Hematopoietic multipotent progenitor cell treated with erythropoietin and hydrocortisone succinate and interleukin-3 and kit ligand, for 4 days (in vitro differentiated cells): ENCODE results near the gene EGF.

Source experiments
- DNase-seq: peaks from one replicate; pipeline ENCODE4 v3.0.0-alpha.2; 2015

The EGF gene

GRCh38 chr4:109966891-109967481, 54.3 kb downstream of the EGF start:
- DNase-seq: no peak

- DNase-seq: peak; percentile 57
Measured at GRCh38 chr4:109967798-109968520, 55.3 kb downstream of the EGF start.

- DNase-seq: peak; percentile 33
Measured at GRCh38 chr4:109969087-109969486, 56.4 kb downstream of the EGF start.

- DNase-seq: peak; percentile 75
Measured at GRCh38 chr4:109969919-109970318, 57.2 kb downstream of the EGF start.

GRCh38 chr4:109972786-109973528, 60.3 kb downstream of the EGF start:
- peak; percentile 41 for DNase-seq

- no peak for DNase-seq
Measured at GRCh38 chr4:109973529-109973905, 60.8 kb downstream of the EGF start.

GRCh38 chr4:109976189-109976588, 63.5 kb downstream of the EGF start:
- no peak for DNase-seq

- DNase-seq: peak; percentile 77
Measured at GRCh38 chr4:109977854-109978501, 65.3 kb downstream of the EGF start.

GRCh38 chr4:109978704-109979454, 66.2 kb downstream of the EGF start:
- DNase-seq: peak; percentile 39

GRCh38 chr4:109979920-109980717, 67.4 kb downstream of the EGF start:
- DNase-seq: no peak

GRCh38 chr4:109981936-109982335, 69.3 kb downstream of the EGF start:
- no peak for DNase-seq

GRCh38 chr4:109982521-109982920, 69.8 kb downstream of the EGF start:
- DNase-seq: no peak

- no peak for DNase-seq
Measured at GRCh38 chr4:109985993-109986974, 73.6 kb downstream of the EGF start.

GRCh38 chr4:109989044-109989443, 76.4 kb downstream of the EGF start:
- DNase-seq: no peak

- no peak for DNase-seq
Measured at GRCh38 chr4:109989618-109990017, 76.9 kb downstream of the EGF start.

GRCh38 chr4:109990261-109991257, 77.9 kb downstream of the EGF start:
- no peak for DNase-seq

- DNase-seq: no peak
Measured at GRCh38 chr4:109993116-109993515, 80.4 kb downstream of the EGF start.

GRCh38 chr4:109994415-109994827, 81.7 kb downstream of the EGF start:
- no peak for DNase-seq

- DNase-seq: no peak
Measured at GRCh38 chr4:109996526-109996925, 83.8 kb downstream of the EGF start.
